ENCODE measurements around the gene FCHO1. TPM values are rescaled to one million over a fixed set of nuclear protein-coding genes. Genes with fewer than 3 reads are reported as not detected.

FCHO1 gene
- total RNA-seq, 2 experiments from 2014 or later: 85.6 to 107 TPM

DNA sequence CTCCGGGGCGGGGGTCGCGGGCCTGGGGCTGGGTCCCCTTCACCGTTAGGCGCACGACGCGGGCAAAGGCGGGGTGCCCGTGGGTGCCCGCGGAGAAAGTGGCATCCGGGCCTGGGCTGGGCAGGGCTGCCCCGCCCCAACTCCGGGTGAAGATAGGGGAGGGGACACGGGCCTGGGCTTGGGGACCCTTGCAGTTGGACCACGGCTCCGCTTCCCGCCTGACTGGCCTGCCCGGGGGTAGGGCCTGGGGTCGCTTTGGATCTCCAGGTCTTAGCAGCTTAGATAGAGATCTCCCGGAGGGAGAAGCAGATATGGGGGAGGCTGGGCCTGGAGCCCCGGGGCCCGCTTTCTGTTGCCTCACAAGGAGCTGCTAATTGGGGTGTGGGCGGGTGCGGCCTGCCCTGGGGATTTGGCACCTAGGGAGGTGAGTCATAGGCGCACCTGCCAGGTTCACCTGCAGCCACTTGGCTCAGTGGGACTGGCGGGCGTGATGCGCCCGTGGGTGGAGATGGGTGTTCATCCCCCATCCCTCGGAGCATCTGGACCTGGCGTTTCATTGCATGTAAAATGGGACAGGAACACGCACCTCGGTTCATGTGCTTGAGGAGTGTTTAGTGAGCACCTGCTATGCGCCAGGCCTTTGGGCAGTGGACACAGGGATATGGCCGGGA is 31.4 kb upstream of the FCHO1 start:
- H3K4me2 ChIP-seq (ENCODE audit: low read length): peak overlapping the region; percentile 99
- H3K36me3 ChIP-seq (ENCODE audit: insufficient read depth, low read length): peaks cover 26% of the 10 kb centered on the region; the same call in 1 of the 2 replicates
- no peak overlapping the region for H3K27ac ChIP-seq (ENCODE audit: low read depth, low read length, poor library complexity, severe bottlenecking)
- H3K9me2 ChIP-seq (ENCODE audit: insufficient read depth, low read length): no peaks in the 10 kb centered on the region
- intact Hi-C loops (cut with micrococcal nuclease; ENCODE audit: unreplicated experiment): loop anchor here (5.0 kb wide), 1 partner anchor 137 kb away; the partner anchor contains the start of gene RPL18A
- CTCF ChIA-PET (ENCODE audit: unreplicated experiment): interaction anchor here (1.1 kb wide), 1 partner anchor 46 kb away, joined by 3 read pairs; no protein-coding TSS in a partner anchor
- H4K20me1 ChIP-seq (ENCODE audit: insufficient read depth, low read length): peaks cover 5% of the 10 kb centered on the region; the same call in 1 of the 2 replicates
- H3K4me1 ChIP-seq (ENCODE audit: insufficient read depth, low read length, poor library complexity, severe bottlenecking): peaks cover 33% of the 10 kb centered on the region
- no peak for TF ChIP-seq EZH2phosphoT487 (IDR thresholded peaks at IDR 0.05; ENCODE audit: borderline replicate concordance, low read depth, low read length)
- TF ChIP-seq, protein P1, sequence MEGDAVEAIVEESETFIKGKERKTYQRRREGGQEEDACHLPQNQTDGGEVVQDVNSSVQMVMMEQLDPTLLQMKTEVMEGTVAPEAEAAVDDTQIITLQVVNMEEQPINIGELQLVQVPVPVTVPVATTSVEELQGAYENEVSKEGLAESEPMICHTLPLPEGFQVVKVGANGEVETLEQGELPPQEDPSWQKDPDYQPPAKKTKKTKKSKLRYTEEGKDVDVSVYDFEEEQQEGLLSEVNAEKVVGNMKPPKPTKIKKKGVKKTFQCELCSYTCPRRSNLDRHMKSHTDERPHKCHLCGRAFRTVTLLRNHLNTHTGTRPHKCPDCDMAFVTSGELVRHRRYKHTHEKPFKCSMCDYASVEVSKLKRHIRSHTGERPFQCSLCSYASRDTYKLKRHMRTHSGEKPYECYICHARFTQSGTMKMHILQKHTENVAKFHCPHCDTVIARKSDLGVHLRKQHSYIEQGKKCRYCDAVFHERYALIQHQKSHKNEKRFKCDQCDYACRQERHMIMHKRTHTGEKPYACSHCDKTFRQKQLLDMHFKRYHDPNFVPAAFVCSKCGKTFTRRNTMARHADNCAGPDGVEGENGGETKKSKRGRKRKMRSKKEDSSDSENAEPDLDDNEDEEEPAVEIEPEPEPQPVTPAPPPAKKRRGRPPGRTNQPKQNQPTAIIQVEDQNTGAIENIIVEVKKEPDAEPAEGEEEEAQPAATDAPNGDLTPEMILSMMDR (conservative IDR thresholded peaks at IDR 0.05; ENCODE audit: low read length): no peak
- POLR2A ChIA-PET: interaction anchor here (1.2 to 2.1 kb wide), 4 partner anchors 17 to 139 kb away, joined by 4 to 8 read pairs (median 5); partner anchors contain the start of gene FCHO1
- peaks cover 17% of the 10 kb centered on the region for H3K79me2 ChIP-seq (ENCODE audit: insufficient read depth, low read depth, low read length)
- no TSS peak for BruUV-seq (replicated peaks)
- no peaks in the 10 kb centered on the region for H3K9me3 ChIP-seq (ENCODE audit: low read length)
- no peak overlapping the region for H2AFZ ChIP-seq (ENCODE audit: low read length)
- peak overlapping the region; percentile 95 for H3K4me3 ChIP-seq (ENCODE audit: low read depth, low read length, poor library complexity, severe bottlenecking)
- no peak for DNase-seq (ENCODE audit: low spot score)

DNA sequence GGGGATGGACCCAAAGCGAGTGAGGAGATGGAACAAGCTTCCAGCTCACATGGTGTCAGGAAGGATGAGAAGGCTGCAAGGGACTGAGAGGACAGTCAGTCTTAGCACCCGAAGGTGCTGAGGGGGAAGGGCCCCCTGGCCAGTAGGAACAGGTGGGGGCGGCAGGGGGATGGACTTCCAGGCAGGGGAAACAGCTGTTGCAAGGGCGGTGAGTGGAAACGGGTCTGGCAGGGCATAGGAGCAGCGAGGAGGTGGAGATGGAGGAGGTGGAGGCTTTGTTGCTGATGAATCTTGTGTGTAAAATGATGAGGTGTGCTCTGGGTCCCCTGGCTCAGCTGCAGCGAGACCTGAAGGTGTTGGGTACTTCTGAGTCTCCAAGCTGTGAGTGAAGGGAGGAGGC is 30.8 kb upstream of the FCHO1 start:
- peak overlapping the region; percentile 95 for H3K4me3 ChIP-seq (ENCODE audit: low read depth, low read length, poor library complexity, severe bottlenecking)
- H4K20me1 ChIP-seq (ENCODE audit: insufficient read depth, low read length): peaks cover 5% of the 10 kb centered on the region; the same call in 1 of the 2 replicates
- no TSS peak for BruUV-seq (replicated peaks)
- H3K36me3 ChIP-seq (ENCODE audit: insufficient read depth, low read length): peaks cover 32% of the 10 kb centered on the region; the same call in 1 of the 2 replicates
- H2AFZ ChIP-seq (ENCODE audit: low read length): no peak overlapping the region
- intact Hi-C loops (cut with micrococcal nuclease; ENCODE audit: unreplicated experiment): no loop called here
- no peak for DNase-seq (ENCODE audit: low spot score)
- H3K27ac ChIP-seq (ENCODE audit: low read depth, low read length, poor library complexity, severe bottlenecking): no peak overlapping the region
- peaks cover 17% of the 10 kb centered on the region for H3K79me2 ChIP-seq (ENCODE audit: insufficient read depth, low read depth, low read length)
- H3K9me2 ChIP-seq (ENCODE audit: insufficient read depth, low read length): no peaks in the 10 kb centered on the region
- no peaks in the 10 kb centered on the region for H3K9me3 ChIP-seq (ENCODE audit: low read length)
- CTCF ChIA-PET (ENCODE audit: unreplicated experiment): interaction anchor here (1.0 to 1.4 kb wide), 2 partner anchors 33 to 46 kb away, joined by 3 to 8 read pairs; no protein-coding TSS in a partner anchor
- peak overlapping the region; percentile 99 for H3K4me2 ChIP-seq (ENCODE audit: low read length)
- peaks cover 33% of the 10 kb centered on the region for H3K4me1 ChIP-seq (ENCODE audit: insufficient read depth, low read length, poor library complexity, severe bottlenecking)
- no peak for TF ChIP-seq EZH2phosphoT487 (IDR thresholded peaks at IDR 0.05; ENCODE audit: borderline replicate concordance, low read depth, low read length)
- TF ChIP-seq, protein P1 (conservative IDR thresholded peaks at IDR 0.05; ENCODE audit: low read length): no peak
- POLR2A ChIA-PET: interaction anchor here (0.6 to 2.1 kb wide), 4 partner anchors 15 to 30 kb away, joined by 3 to 8 read pairs (median 5); partner anchors contain the start of gene FCHO1

All from OCI-LY7 (cell line).